Stomach (tissue), 9 donors: ENCODE data around the gene SPAG17. TPM values are rescaled to one million over a fixed set of nuclear protein-coding genes. Genes with fewer than 3 reads are reported as not detected.

Experiments
- DNase-seq, 2 donors: peaks; one replicate each; pipeline versions ENCODE4 v3.0.0 to v3.0.0-alpha.2; 2013 to 2019
- H3K27ac ChIP-seq, 5 donors: fragments of 200-600 bp in 4 of 5; sonication (generic) in 4 of 5; one replicate each; pipeline ENCODE4 v1.5.1; 2013 to 2019; ENCODE audit warnings: mild to moderate bottlenecking in 1 of 5, moderate library complexity in 1 of 5
- H3K27me3 ChIP-seq, 3 donors: fragments of 200-600 bp; sonication (generic); one replicate each; pipeline ENCODE4 v1.5.1; 2017 to 2019; ENCODE audit warnings: mixed run types in 1 of 3
- H3K36me3 ChIP-seq, 4 donors: fragments of 200-600 bp; sonication (generic); 1 replicate in 3 of 4; 2 replicates in 1 of 4; pipeline ENCODE4 v1.5.1; 2016 to 2019
- H3K4me1 ChIP-seq, 4 donors: fragments of 200-600 bp; sonication (generic); one replicate each; pipeline ENCODE4 v1.5.1; 2016 to 2019
- H3K4me3 ChIP-seq, 4 donors: fragments of 200-600 bp; sonication (generic) in 3 of 4; one replicate each; pipeline ENCODE4 v1.5.1; 2016 to 2019; ENCODE audit warnings: mild to moderate bottlenecking in 1 of 4
- H3K9me3 ChIP-seq, 4 donors: fragments of 200-600 bp; sonication (generic); one replicate each; pipeline ENCODE4 v1.5.1; 2016 to 2019
- EP300 ChIP-seq: sonication (generic); formaldehyde crosslinking; IDR thresholded peaks from one replicate; pipeline ENCODE4 v1.6.1; 2017; ENCODE audit warnings: antibody characterized with exemption
- POLR2A ChIP-seq, 4 donors: fragments of 450-650 bp; IDR thresholded peaks; one replicate each; pipeline ENCODE4 v1.6.1; 2016; ENCODE audit warnings: antibody characterized with exemption in 4 of 4, control low read depth in 2 of 4, mild to moderate bottlenecking in 1 of 4, moderate library complexity in 1 of 4
- POLR2AphosphoS5 ChIP-seq, 3 donors: sonication (generic); formaldehyde crosslinking; IDR thresholded peaks; one replicate each; pipeline ENCODE4 v1.6.1; 2016; ENCODE audit warnings: antibody characterized with exemption in 3 of 3
- WGBS, 5 donors: extraction: QIAGEN DNeasy Blood & Tissue Kit in 3 of 5; methylation state at CpG; one replicate each; pipeline versions ENCODE4 v1.1.5 to v1.1.7; 2013 to 2018; 5-methylcytosine and 5-hydroxymethylcytosine counted together
- intact Hi-C: fragments of 100-400 bp; cut with DNase I; formaldehyde crosslinking; loops from one replicate; pipeline ENCODE4 v1.15.1; 2023; ENCODE audit warnings: low total_unique reads
- polyA plus RNA-seq, 3 donors: library from polyadenylated mRNA; stranded (reverse); fragments of 200-250 nt; gene quantifications; one replicate each; pipeline ENCODE4 v1.2.3, GENCODE V29; 2013
- total RNA-seq, 5 donors: library from RNA; depleted of rRNA; stranded (reverse); fragments of >200 nt; gene quantifications; one replicate each; pipeline versions ENCODE4 v1.1.0 to v1.2.3, GENCODE V29; 2014 to 2016
- TF ChIP-seq, protein P1 (sequence below), 7 experiments: fragments of 450-650 bp in 4 of 7; fragments of 200-600 bp in 3 of 7; sonication (generic) in 3 of 7; IDR thresholded peaks; one replicate each; pipeline ENCODE4 v1.5.1; 2016 to 2019; ENCODE audit warnings: antibody characterized with exemption in 7 of 7, control low read depth in 2 of 7, mild to moderate bottlenecking in 1 of 7
- donor health status: healthy with polysubstance abuse.
- donor health status: Bipolar disorder and iron deficiency.
- donor health status: healthy.

The SPAG17 gene
- total and polyA plus RNA-seq, 8 donors = under 0.01 to 8.9 (median 5.0) TPM; not detected in 5

DNA sequence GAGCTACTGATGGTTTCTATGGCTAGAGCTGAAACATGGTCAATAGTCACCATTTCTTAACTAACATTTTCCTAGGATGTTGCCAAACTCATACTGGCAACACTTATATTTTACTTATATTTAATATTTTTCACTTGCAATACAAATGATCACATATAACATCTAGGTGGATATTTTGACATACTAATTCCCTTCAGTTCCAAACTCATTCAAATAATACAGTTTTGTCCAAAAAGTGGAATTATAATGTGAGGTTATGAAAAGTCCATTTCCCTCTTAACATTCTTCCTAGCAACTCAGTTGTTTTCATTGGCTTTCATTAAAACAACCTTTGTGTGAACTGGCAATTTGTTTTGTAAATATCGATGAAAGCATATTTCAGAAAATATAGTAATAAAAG, 16.0 kb downstream of the SPAG17 start:
- Histone ChIP-seq H3K4me3 (no peak overlapping the region), H3K27ac (no peak overlapping the region), H3K36me3 (no peaks in the 10 kb centered on the region), H3K4me1 (no peaks in the 10 kb centered on the region), H3K27me3 (no peaks in the 10 kb centered on the region), H3K9me3 (peaks cover 0 to 5% (median under 1%) of the 10 kb centered on the region in 4 donors)
- 70 to 98% (median 80%) methylated on average over 1 of the region's 1 CpG for WGBS, 5 donors
- TF ChIP-seq EP300 (no peak), POLR2AphosphoS5 (IDR thresholded peaks at IDR 0.05) (no peak), POLR2A (IDR thresholded peaks at IDR 0.05) (no peak)
- TF ChIP-seq, protein P1, sequence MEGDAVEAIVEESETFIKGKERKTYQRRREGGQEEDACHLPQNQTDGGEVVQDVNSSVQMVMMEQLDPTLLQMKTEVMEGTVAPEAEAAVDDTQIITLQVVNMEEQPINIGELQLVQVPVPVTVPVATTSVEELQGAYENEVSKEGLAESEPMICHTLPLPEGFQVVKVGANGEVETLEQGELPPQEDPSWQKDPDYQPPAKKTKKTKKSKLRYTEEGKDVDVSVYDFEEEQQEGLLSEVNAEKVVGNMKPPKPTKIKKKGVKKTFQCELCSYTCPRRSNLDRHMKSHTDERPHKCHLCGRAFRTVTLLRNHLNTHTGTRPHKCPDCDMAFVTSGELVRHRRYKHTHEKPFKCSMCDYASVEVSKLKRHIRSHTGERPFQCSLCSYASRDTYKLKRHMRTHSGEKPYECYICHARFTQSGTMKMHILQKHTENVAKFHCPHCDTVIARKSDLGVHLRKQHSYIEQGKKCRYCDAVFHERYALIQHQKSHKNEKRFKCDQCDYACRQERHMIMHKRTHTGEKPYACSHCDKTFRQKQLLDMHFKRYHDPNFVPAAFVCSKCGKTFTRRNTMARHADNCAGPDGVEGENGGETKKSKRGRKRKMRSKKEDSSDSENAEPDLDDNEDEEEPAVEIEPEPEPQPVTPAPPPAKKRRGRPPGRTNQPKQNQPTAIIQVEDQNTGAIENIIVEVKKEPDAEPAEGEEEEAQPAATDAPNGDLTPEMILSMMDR (IDR thresholded peaks at IDR 0.05) = no peak
- no peak for DNase-seq
- intact Hi-C loops = no loop called here

GRCh38 chr1:118160806-118161205, 24.2 kb downstream of the SPAG17 start:
- no peak for DNase-seq
- no peaks in the 10 kb centered on the region for H3K4me1 ChIP-seq
- no peaks in the 10 kb centered on the region for H3K9me3 ChIP-seq
- intact Hi-C loops = no loop called here
- H3K27me3 ChIP-seq = no peaks in the 10 kb centered on the region
- WGBS, 5 donors = 62 to 94% (median 80%) methylated on average over 1 of the region's 1 CpG
- H3K4me3 ChIP-seq = no peak overlapping the region
- TF ChIP-seq EP300 = no peak
- no peak for TF ChIP-seq POLR2A (IDR thresholded peaks at IDR 0.05)
- TF ChIP-seq, protein P1 (IDR thresholded peaks at IDR 0.05) = no peak
- no peak for TF ChIP-seq POLR2AphosphoS5 (IDR thresholded peaks at IDR 0.05)
- H3K27ac ChIP-seq = no peak overlapping the region
- no peaks in the 10 kb centered on the region for H3K36me3 ChIP-seq

DNA sequence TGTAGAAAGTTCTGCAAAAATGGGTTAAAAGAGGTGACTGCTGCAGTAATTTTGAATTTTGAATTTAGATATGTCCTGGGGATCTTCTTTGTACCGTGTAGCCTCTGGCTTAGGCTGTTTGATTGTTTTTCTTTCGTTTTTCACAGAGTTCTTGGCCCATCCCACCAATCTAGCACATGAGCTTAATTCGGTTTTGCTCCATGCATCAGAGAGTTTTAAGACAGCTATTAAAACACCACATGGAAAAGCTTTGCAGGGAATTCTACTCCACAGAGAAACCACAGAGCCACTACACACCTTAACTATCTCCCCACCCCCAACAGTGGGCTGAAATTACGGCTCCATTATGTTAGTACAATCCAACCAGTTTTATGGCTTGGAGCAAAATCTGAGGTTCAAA, 25.5 kb downstream of the SPAG17 start:
- no peaks in the 10 kb centered on the region for H3K36me3 ChIP-seq
- TF ChIP-seq EP300 (no peak), POLR2AphosphoS5 (IDR thresholded peaks at IDR 0.05) (no peak), POLR2A (IDR thresholded peaks at IDR 0.05) (no peak)
- TF ChIP-seq, protein P1 (IDR thresholded peaks at IDR 0.05) = no peak
- H3K9me3 ChIP-seq = no peaks in the 10 kb centered on the region
- intact Hi-C loops = no loop called here
- no peak overlapping the region for H3K27ac ChIP-seq
- no peak overlapping the region for H3K4me3 ChIP-seq
- DNase-seq = no peak
- WGBS, 5 donors = 56 to 69% (median 66%) methylated on average over 4 of the region's 4 CpGs
- no peaks in the 10 kb centered on the region for H3K27me3 ChIP-seq
- no peaks in the 10 kb centered on the region for H3K4me1 ChIP-seq

DNA sequence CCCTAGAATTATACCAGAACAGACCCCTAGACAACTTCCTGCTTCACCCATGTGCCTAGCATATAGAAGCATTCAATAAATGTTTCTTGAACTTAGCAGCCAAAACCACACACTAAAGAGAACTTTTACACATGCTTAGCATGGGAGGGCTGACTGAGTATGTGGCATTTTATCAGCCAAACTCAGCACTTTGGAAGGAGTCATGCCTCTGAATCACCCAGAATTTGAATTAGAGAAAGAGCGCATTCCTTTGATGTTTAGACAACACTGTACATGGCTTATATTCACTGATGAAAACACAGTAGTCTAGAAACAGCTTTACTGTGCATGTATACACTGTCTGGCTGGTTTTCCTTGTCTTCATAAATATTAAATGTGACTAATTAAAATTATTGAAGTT, 26.1 kb downstream of the SPAG17 start:
- TF ChIP-seq POLR2A (IDR thresholded peaks at IDR 0.05) (no peak), EP300 (no peak), POLR2AphosphoS5 (IDR thresholded peaks at IDR 0.05) (no peak)
- TF ChIP-seq, protein P1 (IDR thresholded peaks at IDR 0.05) = no peak
- intact Hi-C loops = no loop called here
- 88 to 94% (median 93%) methylated on average over 1 of the region's 1 CpG for WGBS, 5 donors
- H3K4me3 ChIP-seq = no peak overlapping the region
- DNase-seq = no peak
- no peaks in the 10 kb centered on the region for H3K9me3 ChIP-seq
- H3K27ac ChIP-seq = no peak overlapping the region
- H3K27me3 ChIP-seq = no peaks in the 10 kb centered on the region
- no peaks in the 10 kb centered on the region for H3K36me3 ChIP-seq
- no peaks in the 10 kb centered on the region for H3K4me1 ChIP-seq
